ENCODE results near the gene RTP1. TPM values are rescaled to one million over a fixed set of nuclear protein-coding genes. Genes with fewer than 3 reads are reported as not detected.
"Not testable (repeated sequence)": the region's sequence is repeated elsewhere in the genome, so short reads cannot be mapped to it uniquely, and the experiment has no call there.

RTP1 gene
- total RNA-seq, 1 donor from 2014 or later: not detected

GRCh38 chr3:187165144-187165543 is 32.1 kb upstream of the RTP1 start:
- peak; percentile 19 for DNase-seq (ENCODE audit: low read depth, low spot score)
- Mint-ChIP-seq H3K27ac (ENCODE audit: unreplicated experiment) (no peak overlapping the region), H3K9me3 (no peaks in the 10 kb centered on the region), H3K4me1 (peaks cover 10% of the 10 kb centered on the region), H3K36me3 (ENCODE audit: low read depth) (no peaks in the 10 kb centered on the region), H3K27me3 (ENCODE audit: low read depth) (peaks cover 26% of the 10 kb centered on the region), H3K4me3 (no peak overlapping the region)
- peak; percentile 82 for TF ChIP-seq CTCF (conservative IDR thresholded peaks at IDR 0.05)

GRCh38 chr3:187166750-187167149 is 30.5 kb upstream of the RTP1 start:
- H3K4me1 Mint-ChIP-seq: peaks cover 5% of the 10 kb centered on the region
- no peak overlapping the region for H3K4me3 Mint-ChIP-seq
- DNase-seq (ENCODE audit: low read depth, low spot score): no peak
- H3K27me3 Mint-ChIP-seq (ENCODE audit: low read depth): peaks cover 18% of the 10 kb centered on the region
- H3K9me3 Mint-ChIP-seq: no peaks in the 10 kb centered on the region
- H3K36me3 Mint-ChIP-seq (ENCODE audit: low read depth): no peaks in the 10 kb centered on the region
- TF ChIP-seq CTCF (conservative IDR thresholded peaks at IDR 0.05): no peak
- H3K27ac Mint-ChIP-seq (ENCODE audit: unreplicated experiment): no peak overlapping the region

- Mint-ChIP-seq H3K27ac (ENCODE audit: unreplicated experiment) (no peak overlapping the region), H3K4me1 (no peaks in the 10 kb centered on the region), H3K36me3 (ENCODE audit: low read depth) (no peaks in the 10 kb centered on the region), H3K9me3 (no peaks in the 10 kb centered on the region), H3K27me3 (ENCODE audit: low read depth) (peaks cover 15% of the 10 kb centered on the region), H3K4me3 (no peak overlapping the region)
- no peak for TF ChIP-seq CTCF (conservative IDR thresholded peaks at IDR 0.05)
- no peak for DNase-seq (ENCODE audit: low read depth, low spot score)
These were observed 29.5 kb upstream of the RTP1 start for GRCh38 chr3:187167777-187168176.

- TF ChIP-seq CTCF (conservative IDR thresholded peaks at IDR 0.05): no peak
- H3K9me3 Mint-ChIP-seq: no peaks in the 10 kb centered on the region
- H3K4me1 Mint-ChIP-seq: no peaks in the 10 kb centered on the region
- peaks cover 17% of the 10 kb centered on the region for H3K27me3 Mint-ChIP-seq (ENCODE audit: low read depth)
- H3K27ac Mint-ChIP-seq (ENCODE audit: unreplicated experiment): no peak overlapping the region
- H3K36me3 Mint-ChIP-seq (ENCODE audit: low read depth): no peaks in the 10 kb centered on the region
- H3K4me3 Mint-ChIP-seq: no peak overlapping the region
- no peak for DNase-seq (ENCODE audit: low read depth, low spot score)
These were observed 27.9 kb upstream of the RTP1 start for GRCh38 chr3:187169231-187169960.

GRCh38 chr3:187170911-187171310 is 26.4 kb upstream of the RTP1 start:
- not testable (repeated sequence) for H3K27ac Mint-ChIP-seq (ENCODE audit: unreplicated experiment); H3K4me1 Mint-ChIP-seq; DNase-seq (ENCODE audit: low read depth, low spot score); H3K4me3 Mint-ChIP-seq; H3K36me3 Mint-ChIP-seq (ENCODE audit: low read depth); H3K9me3 Mint-ChIP-seq
- H3K27me3 Mint-ChIP-seq (ENCODE audit: low read depth): peaks cover 15% of the 10 kb centered on the region

- TF ChIP-seq CTCF (conservative IDR thresholded peaks at IDR 0.05): no peak
- H3K9me3 Mint-ChIP-seq: no peaks in the 10 kb centered on the region
- no peaks in the 10 kb centered on the region for H3K4me1 Mint-ChIP-seq
- peaks cover 11% of the 10 kb centered on the region for H3K27me3 Mint-ChIP-seq (ENCODE audit: low read depth)
- H3K4me3 Mint-ChIP-seq: no peak overlapping the region
- H3K36me3 Mint-ChIP-seq (ENCODE audit: low read depth): no peaks in the 10 kb centered on the region
- H3K27ac Mint-ChIP-seq (ENCODE audit: unreplicated experiment): no peak overlapping the region
- no peak for DNase-seq (ENCODE audit: low read depth, low spot score)
These were observed 24.4 kb upstream of the RTP1 start for GRCh38 chr3:187172929-187173328.

All from neural crest cell (in vitro differentiated cells).